Breast epithelium (tissue), 3 donors: ENCODE measurements around the gene ATP7B.

Experiments used
- CTCF ChIP-seq, 3 donors: fragments of 450-650 bp; IDR thresholded peaks; one replicate each; pipeline ENCODE4 v1.5.1; 2016 to 2017; ENCODE audit warnings: antibody characterized with exemption in 3 of 3, mild to moderate bottlenecking in 3 of 3, moderate library complexity in 3 of 3
- POLR2A ChIP-seq: fragments of 450-650 bp; IDR thresholded peaks from one replicate; pipeline ENCODE4 v1.6.1; 2016; ENCODE audit warnings: antibody characterized with exemption, mild to moderate bottlenecking, moderate library complexity
- POLR2AphosphoS5 ChIP-seq, 3 donors: sonication (generic); formaldehyde crosslinking; IDR thresholded peaks; one replicate each; pipeline ENCODE4 v1.6.1; 2017; ENCODE audit warnings: antibody characterized with exemption in 3 of 3

GRCh38 chr13:51902776-51903175, 108.5 kb downstream of the ATP7B start:
- TF ChIP-seq CTCF (IDR thresholded peaks at IDR 0.05) (no peak), POLR2A (no peak), POLR2AphosphoS5 (IDR thresholded peaks at IDR 0.05) (no peak)
